Measurements from ENCODE around the gene LRRC4C.

Gene LRRC4C

DNA sequence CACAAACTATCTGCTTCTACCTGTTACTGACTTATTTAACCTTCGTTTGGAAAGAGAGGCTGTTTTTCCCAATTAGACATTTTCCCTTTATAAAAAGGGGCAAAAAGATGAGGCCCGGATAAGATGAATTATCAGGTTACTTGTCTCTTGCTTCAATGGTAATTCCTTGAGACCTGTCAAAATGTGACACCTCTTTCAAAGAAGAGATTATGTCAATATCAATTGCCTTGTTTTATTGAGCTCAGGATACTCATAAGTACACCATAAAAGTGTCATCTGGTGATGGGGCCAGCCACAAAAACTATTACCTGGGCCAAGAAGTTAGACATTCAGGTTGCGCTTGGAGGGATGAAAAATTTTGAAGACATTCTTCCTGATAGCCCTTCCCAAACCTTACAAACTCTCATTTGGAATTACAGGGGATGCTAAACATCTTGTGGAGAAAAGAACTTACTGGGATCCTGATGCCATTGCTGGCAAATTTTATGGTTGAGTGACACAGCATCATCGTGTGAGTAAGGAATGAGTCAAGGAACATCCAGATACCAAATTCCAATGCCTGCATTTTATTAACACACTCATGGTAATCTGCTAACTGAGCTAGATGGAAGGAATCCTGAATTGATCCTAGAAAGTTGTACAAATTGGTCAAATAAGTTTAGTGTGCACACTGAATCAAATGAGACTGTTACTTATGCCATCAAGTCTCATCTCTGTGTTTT is 1071.2 kb downstream of the LRRC4C start:
- DNase-seq (ENCODE audit: low read depth in 2 of 2, low spot score in 1 of 2) = no peak

DNA sequence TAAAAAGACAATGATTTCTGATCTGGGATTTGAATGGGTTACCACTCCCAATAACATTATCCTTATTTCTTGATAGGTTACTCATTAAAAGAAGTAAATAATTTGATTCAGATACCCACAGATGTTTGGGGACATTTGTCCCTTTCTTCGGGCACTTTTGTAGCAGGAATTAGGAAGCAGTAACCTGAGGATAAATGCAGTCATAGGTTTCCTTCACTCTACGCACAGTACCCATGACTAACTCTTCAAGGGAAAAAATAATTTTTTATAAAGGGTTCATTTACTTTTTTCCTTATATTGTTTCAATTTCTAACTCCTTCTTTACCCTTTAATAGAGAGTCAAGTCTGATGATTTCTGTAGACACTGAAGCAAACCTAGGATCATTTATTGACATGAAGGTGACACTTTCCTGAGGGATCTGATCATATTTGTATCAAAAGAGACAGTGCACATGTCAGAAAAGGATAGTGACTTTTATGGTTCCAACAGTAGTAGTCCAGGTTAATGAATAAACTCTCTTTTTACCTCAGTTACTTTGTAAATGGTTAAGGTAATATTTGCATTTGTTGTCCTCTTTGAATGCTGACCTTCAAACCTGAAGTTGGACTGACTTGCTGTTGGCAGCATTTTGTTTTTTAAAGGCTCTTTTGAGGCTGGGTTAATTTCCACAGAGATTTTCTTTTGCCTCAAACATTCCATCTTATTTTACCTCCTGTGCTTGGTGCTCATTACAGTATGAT is 1072.0 kb downstream of the LRRC4C start:
- DNase-seq (ENCODE audit: low read depth in 2 of 2, low spot score in 1 of 2) = no peak

- no peak for DNase-seq (ENCODE audit: low read depth in 2 of 2, low spot score in 1 of 2)
These were observed 1074.5 kb downstream of the LRRC4C start for GRCh38 chr11:40384991-40385390.

DNA sequence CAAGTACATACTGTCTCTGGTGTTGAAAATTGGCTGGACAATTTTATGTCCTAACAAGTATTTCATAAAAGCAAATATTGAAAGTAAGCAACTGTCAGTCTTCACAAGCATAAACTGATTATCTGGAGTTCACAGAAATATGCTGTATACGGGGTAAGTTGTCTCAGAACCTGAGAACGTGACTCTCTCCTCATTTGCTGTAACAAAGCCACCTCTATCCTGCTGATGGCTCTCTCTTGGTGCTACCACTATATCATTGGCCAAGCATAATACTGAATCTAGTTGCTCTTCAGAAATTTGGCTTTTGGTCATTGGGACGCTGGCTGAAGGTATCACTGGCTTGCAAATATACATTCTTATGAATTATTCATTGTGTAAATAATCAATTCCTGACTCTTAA is 1078.0 kb downstream of the LRRC4C start:
- no peak for DNase-seq (ENCODE audit: low read depth in 2 of 2, low spot score in 1 of 2)

DNA sequence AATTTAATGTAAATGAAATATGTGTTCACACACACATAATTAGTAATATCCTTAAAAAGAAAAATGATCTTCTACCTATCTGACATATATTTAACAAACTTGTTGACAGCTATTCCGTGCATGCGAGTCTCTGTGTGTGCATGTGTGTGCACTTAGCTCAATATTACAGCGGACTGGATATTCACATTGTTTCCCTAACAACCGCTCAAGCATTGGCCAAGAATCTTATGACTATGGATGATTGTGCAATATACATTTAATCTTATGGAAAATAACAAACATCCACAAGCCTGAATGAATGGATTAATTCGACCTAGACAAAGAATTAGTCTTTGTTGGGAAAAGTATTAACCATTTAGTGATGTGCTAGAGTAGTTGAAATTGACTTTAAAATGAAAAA is 1078.6 kb downstream of the LRRC4C start:
- no peak for DNase-seq (ENCODE audit: low read depth in 2 of 2, low spot score in 1 of 2)

- no peak for DNase-seq (ENCODE audit: low read depth in 2 of 2, low spot score in 1 of 2)
These were observed 1083.1 kb downstream of the LRRC4C start for GRCh38 chr11:40376331-40376730.

DNA sequence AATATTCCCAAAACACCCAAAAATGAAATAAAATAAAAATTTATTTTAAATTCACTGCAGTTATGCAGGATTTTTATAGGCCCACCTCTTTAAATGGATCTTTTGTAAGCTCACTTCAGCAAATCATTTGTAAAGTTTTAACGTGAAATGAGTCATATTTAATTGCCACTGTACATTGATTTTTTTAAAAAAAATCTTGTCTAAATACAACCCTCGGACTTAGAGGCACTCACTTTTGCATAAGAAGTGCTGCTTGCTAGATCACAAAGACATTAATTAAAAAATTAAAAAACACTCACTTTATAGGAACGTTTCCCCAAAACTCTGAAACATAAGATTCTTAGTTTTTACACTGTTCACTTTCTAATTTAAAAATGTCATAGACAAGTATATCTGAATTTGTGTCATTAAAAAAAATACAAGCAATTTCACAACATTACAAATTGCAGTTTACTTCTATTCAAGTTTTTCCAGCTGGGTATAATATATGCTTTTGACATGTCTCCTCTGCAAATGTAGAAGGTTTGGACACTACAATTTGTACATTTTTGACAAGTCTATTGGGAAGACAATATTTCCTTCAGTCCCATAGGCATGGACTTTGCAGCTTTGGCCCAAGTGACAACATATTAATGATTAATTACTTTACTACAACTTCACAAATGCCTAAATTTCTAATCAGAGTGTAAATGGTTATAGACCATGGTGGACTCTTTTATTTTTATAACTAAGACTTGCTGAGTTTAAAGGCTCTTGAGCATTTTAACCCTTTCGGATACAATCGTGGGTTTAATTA is 1088.4 kb downstream of the LRRC4C start:
- DNase-seq (ENCODE audit: low read depth in 2 of 2, low spot score in 1 of 2) = no peak

DNA sequence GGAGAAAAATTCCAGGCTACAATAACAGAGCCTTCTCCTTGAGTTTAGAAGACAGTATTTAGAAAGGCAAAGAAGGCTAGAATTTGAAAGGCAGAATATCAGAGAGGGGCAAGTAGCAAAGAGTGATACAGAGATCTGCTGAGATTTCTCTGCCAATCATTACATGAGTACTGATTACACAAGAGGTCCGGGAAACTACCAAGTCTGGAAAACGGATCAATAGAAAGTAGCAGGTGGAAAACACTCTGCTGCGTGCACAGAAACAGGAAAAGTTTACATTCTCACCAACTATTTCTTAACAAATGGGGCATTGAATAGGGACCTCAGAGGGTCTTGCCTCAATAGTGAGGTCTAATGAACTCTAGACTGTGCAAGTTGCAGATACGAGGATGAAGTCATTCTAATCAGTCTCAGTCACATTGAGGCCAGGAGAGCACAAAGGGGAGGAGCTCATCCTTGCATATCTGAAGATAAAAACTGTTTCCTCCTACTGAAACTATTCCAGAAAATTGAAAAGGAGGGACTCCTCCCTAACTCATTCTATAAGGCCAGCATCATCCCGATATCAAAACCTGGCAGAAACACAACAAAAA is 1099.2 kb downstream of the LRRC4C start:
- DNase-seq (ENCODE audit: low read depth in 2 of 2, low spot score in 1 of 2) = no peak

GRCh38 chr11:40354121-40354520 is 1105.3 kb downstream of the LRRC4C start:
- no peak for DNase-seq (ENCODE audit: low read depth in 2 of 2, low spot score in 1 of 2)

- no peak for DNase-seq (ENCODE audit: low read depth in 2 of 2, low spot score in 1 of 2)
These were observed 1118.5 kb downstream of the LRRC4C start for GRCh38 chr11:40340911-40341310.

DNA sequence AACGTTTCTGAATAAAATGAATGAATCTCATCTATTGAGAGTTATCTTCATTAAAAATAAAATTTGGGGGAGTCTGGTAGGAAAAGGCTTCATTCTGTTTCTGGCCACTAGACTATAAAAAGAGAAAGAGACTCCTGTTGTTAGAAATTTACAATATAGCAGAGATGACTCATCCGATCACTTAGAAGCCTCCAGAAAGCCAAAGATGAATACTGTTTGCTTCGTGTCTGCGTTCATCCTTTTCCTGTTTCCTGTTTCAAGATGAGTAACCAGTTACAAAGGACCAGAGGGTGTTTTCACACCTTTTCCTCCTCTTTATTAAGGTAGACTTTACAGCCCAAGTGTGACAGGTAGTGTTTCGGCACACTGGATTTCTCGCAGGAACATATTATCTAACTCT is 1120.7 kb downstream of the LRRC4C start:
- DNase-seq (ENCODE audit: low read depth in 2 of 2, low spot score in 1 of 2) = no peak

- DNase-seq (ENCODE audit: low read depth in 2 of 2, low spot score in 1 of 2) = no peak
These were observed 1121.4 kb downstream of the LRRC4C start for GRCh38 chr11:40338062-40338461.

GRCh38 chr11:40337118-40337517 is 1122.3 kb downstream of the LRRC4C start:
- no peak for DNase-seq (ENCODE audit: low read depth in 2 of 2, low spot score in 1 of 2)

GRCh38 chr11:40328890-40329614 is 1130.4 kb downstream of the LRRC4C start:
- DNase-seq (ENCODE audit: low read depth in 2 of 2, low spot score in 1 of 2) = no peak

DNA sequence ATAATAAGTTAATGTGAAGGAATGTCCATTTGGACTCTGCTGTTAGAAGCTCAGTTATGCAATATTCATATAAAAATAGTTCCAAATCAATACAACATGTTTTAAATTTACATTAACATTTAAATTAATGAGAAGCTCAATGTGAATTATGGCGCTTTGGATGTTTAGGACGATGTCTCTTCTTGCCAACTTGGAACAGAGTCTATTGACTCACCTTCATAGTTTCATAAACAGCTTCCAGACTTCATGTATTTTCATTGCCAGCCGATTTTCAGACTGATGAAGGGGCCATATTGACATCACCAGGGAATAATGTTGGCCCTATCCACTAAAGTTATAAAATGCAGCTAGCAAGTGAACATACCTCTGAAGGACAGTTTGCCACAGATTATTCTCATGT is 1136.2 kb downstream of the LRRC4C start:
- no peak for DNase-seq (ENCODE audit: low read depth in 2 of 2, low spot score in 1 of 2)

DNA sequence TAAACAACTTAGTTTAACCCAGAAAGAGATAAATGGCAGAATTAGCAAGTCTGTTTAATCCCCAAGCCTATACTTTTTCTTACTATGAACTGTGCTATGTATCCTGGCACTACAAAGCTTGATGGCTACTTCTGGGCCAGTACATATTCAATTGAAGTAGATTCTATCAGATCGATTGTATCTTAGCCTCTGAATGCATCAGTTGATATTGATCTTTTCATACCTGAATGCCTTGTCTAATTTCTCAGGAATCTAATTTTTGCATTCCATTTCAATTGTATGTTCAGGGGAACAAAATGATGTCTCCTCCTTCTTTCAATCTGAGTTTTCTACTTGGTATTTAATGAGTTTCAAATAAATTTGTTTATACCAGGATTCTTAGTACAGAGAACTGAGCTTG is 1137.9 kb downstream of the LRRC4C start:
- DNase-seq (ENCODE audit: low read depth in 2 of 2, low spot score in 1 of 2) = no peak

- no peak for DNase-seq (ENCODE audit: low read depth in 2 of 2, low spot score in 1 of 2)
These were observed 1143.3 kb downstream of the LRRC4C start for GRCh38 chr11:40316171-40316570.

DNA sequence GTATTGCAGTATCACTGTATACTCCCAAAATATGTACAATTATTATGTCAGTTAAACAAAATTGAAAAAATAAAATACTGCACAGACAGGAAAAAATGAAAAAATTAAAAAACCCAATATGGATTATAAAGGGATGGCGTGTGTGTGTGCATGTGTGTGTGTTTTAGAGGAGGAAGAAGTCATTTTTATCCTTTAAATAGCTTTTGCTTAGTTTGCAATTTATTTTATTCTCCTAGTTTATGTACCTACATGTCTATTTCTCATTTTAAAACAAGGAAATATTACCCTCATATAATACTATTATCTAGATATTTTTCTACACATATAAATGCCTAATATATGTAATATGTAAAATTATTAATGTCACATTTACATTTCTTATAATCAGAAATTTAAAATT is 1144.3 kb downstream of the LRRC4C start:
- DNase-seq (ENCODE audit: low read depth in 2 of 2, low spot score in 1 of 2) = no peak

GRCh38 chr11:40314327-40314726 is 1145.1 kb downstream of the LRRC4C start:
- no peak for DNase-seq (ENCODE audit: low read depth in 2 of 2, low spot score in 1 of 2)

GRCh38 chr11:40306938-40307548 is 1152.4 kb downstream of the LRRC4C start:
- DNase-seq (ENCODE audit: low read depth in 2 of 2, low spot score in 1 of 2) = no peak

DNA sequence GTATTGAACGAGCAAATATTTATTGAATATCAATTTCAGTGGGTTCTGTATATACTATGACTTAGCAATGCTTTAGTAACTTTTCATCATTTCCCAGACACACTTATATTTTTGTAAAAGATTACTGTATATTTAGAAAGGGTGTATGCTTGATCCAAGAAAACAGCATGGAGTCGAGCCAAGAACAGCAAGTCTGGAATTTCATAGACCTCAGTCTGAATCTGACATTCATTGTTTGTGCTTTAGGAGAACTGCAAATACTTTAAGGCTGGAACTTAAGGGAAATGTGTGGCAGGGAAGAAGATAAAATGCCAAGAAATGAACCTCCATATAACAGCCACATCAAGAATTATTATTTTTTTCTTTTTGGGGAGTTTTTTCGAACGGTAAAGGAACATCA is 1156.8 kb downstream of the LRRC4C start:
- no peak for DNase-seq (ENCODE audit: low read depth in 2 of 2, low spot score in 1 of 2)

Data from stimulated activated CD8-positive, alpha-beta memory T cell treated with anti-CD3 and anti-CD28 coated beads, Interleukin-4, amount 100 ng/mL, for 1 hour (primary cell).